K562 (cell line): ENCODE measurements around the gene FXYD4. TPM values are rescaled to one million over a fixed set of nuclear protein-coding genes. Genes with fewer than 3 reads are reported as not detected.

Experiments
- ATAC-seq: fragments of 200-7000 bp; cut with Tn5 transposase; 3 replicates; pipeline ENCODE4 v1.9.1; 2020; ENCODE audit warnings: moderate library complexity
- BruUV-seq: library from RNA; stranded (reverse); fragments of 400-500 nt; replicated peaks from 2 replicates; lab custom pipeline; 2021; lab: Mats Ljungman, UMichigan
- CTCF ChIA-PET: fragments of 300-600 bp; formaldehyde crosslinking; extraction: SDS; loops from one replicate; lab custom pipeline; 2021; ENCODE audit warnings: low intra/inter-chr PET ratio; lab: Yijun Ruan, JAX
- POLR2A ChIA-PET: fragments of 300-600, 350-650 bp; sonication (Branson Sonifier 250); formaldehyde crosslinking; extraction: SDS; loops from one replicate; lab custom pipeline; 2021; ENCODE audit warnings: antibody characterized with exemption, inconsistent platforms; lab: Yijun Ruan, JAX
- DNase-seq, 4 experiments: peaks; one replicate each; pipeline versions ENCODE4 v3.0.0 to v3.0.0-alpha.2; 2011 to 2018; ENCODE audit warnings: low spot score in 3 of 4, mixed read lengths in 3 of 4; ENCODE audit errors: extremely low read depth in 1 of 4
- FAIRE-seq: peaks from 2 replicates; lab custom pipeline; 2011; peaks lifted over from hg19 to GRCh38; lab: Jason Lieb, UNC
- H2AFZ ChIP-seq: 2 replicates; pipeline ENCODE4 v1.6.0; 2011; ENCODE audit warnings: low read depth, low read length, control low read depth, inconsistent platforms
- H3K27ac ChIP-seq: fragments of 200-600 bp; 3 replicates; pipeline ENCODE4 v1.8.0; 2011; ENCODE audit warnings: low read depth, mild to moderate bottlenecking, control low read depth, inconsistent platforms, low read length, moderate library complexity, mixed read lengths; ENCODE audit errors: extremely low read depth
- H3K27me3 ChIP-seq, 2 experiments: fragments of 300-600 bp in 1 of 2; 2 replicates in 1 of 2; 3 replicates in 1 of 2; pipeline versions ENCODE4 v1.6.0 to v1.8.0; 2011; ENCODE audit warnings: inconsistent platforms in 2 of 2, low read length in 2 of 2, mild to moderate bottlenecking in 1 of 2, mixed read lengths in 1 of 2, moderate library complexity in 1 of 2; ENCODE audit not compliant: control insufficient read depth in 2 of 2, insufficient read depth in 2 of 2
- H3K36me3 ChIP-seq: fragments of 300-600 bp; 3 replicates; pipeline ENCODE4 v1.8.0; 2011; ENCODE audit warnings: mild to moderate bottlenecking, low read length, inconsistent platforms; ENCODE audit not compliant: control insufficient read depth, insufficient read depth
- H3K4me1 ChIP-seq, 2 experiments: fragments of 200-600 bp in 1 of 2; replicated peaks in 1 of 2; 2 replicates in 1 of 2; 3 replicates in 1 of 2; pipeline versions ENCODE4 v1.5.1 to v1.8.0; 2011; ENCODE audit warnings: inconsistent platforms in 2 of 2, low read length in 2 of 2, mild to moderate bottlenecking in 1 of 2, mixed read lengths in 1 of 2, moderate library complexity in 1 of 2; ENCODE audit not compliant: control insufficient read depth in 2 of 2, insufficient read depth in 2 of 2
- H3K4me2 ChIP-seq: 2 replicates; pipeline ENCODE4 v1.6.1; 2011; ENCODE audit warnings: low read length, control low read depth, inconsistent platforms, mixed read lengths; ENCODE audit not compliant: insufficient read depth
- H3K4me3 ChIP-seq: fragments of 200-600 bp; sonication (generic), shearing (Covaris generic); 2 replicates; pipeline ENCODE4 v1.5.1; 2016; ENCODE audit warnings: control low read depth, inconsistent platforms
- H3K79me2 ChIP-seq: fragments of 200-600 bp; 3 replicates; pipeline ENCODE4 v1.8.0; 2011; ENCODE audit warnings: low read length, inconsistent platforms; ENCODE audit not compliant: control insufficient read depth, insufficient read depth
- H3K9ac ChIP-seq, 2 experiments: 2 replicates each; pipeline versions ENCODE4 v1.6.0 to v1.6.1; 2011; ENCODE audit warnings: low read depth in 2 of 2, low read length in 2 of 2, control low read depth in 1 of 2, inconsistent platforms in 1 of 2, mild to moderate bottlenecking in 1 of 2, mixed read lengths in 1 of 2; ENCODE audit not compliant: insufficient read depth in 1 of 2
- H3K9me1 ChIP-seq: one replicate; pipeline ENCODE4 v1.6.0; 2011; ENCODE audit warnings: inconsistent platforms, mild to moderate bottlenecking, low read length, moderate library complexity; ENCODE audit not compliant: control insufficient read depth, insufficient read depth
- H3K9me3 ChIP-seq: replicated peaks from 2 replicates; pipeline ENCODE4 v1.5.1; 2011; ENCODE audit warnings: low read depth, low read length, inconsistent platforms; ENCODE audit not compliant: control insufficient read depth, insufficient read depth
- H4K20me1 ChIP-seq: replicated peaks from 2 replicates; pipeline ENCODE4 v1.6.1; 2011; ENCODE audit warnings: low read length, inconsistent platforms, mixed read lengths; ENCODE audit not compliant: control insufficient read depth, insufficient read depth
- CREM ChIP-seq: IDR thresholded peaks from 2 replicates; pipeline ENCODE4 v1.6.1; 2014; ENCODE audit warnings: antibody characterized with exemption, low read depth
- GABPA ChIP-seq: fragments of 200-800 bp; sonication (Bioruptor generic); conservative IDR thresholded peaks from 2 replicates; pipeline ENCODE4 v1.6.1; 2016; ENCODE audit warnings: low read depth, missing genetic modification characterization, missing compliant biosample characterization
- GATA2 ChIP-seq: sonication (generic); formaldehyde crosslinking; IDR thresholded peaks from 2 replicates; pipeline ENCODE4 v1.4.0; 2020; ENCODE audit warnings: mild to moderate bottlenecking, missing genetic modification reagents
- HMG20B ChIP-seq: fragments of 250-450 bp; sonication (Bioruptor Pico); IDR thresholded peaks from 2 replicates; pipeline ENCODE4 v1.5.0; 2021; ENCODE audit warnings: mild to moderate bottlenecking
- HNRNPH1 ChIP-seq: fragments of 200-400 bp; formaldehyde crosslinking; optimal IDR thresholded peaks from 2 replicates; pipeline ENCODE3; 2017; ENCODE audit warnings: low read depth, mild to moderate bottlenecking, low read length, moderate library complexity
- NFIC ChIP-seq: fragments of 450-650 bp; IDR thresholded peaks from 2 replicates; pipeline ENCODE4 v1.6.1; 2017; ENCODE audit warnings: mild to moderate bottlenecking, inconsistent platforms
- TEAD4 ChIP-seq, 2 experiments: sonication (generic) in 1 of 2; formaldehyde crosslinking in 1 of 2; IDR thresholded peaks; 2 replicates each; pipeline versions ENCODE4 v1.6.1 to v1.8.0; 2012 to 2022; ENCODE audit warnings: borderline replicate concordance in 1 of 2, inconsistent platforms in 1 of 2, low read length in 1 of 2, mild to moderate bottlenecking in 1 of 2, missing genetic modification reagents in 1 of 2
- ZFX ChIP-seq: sonication (generic); formaldehyde crosslinking; IDR thresholded peaks from 2 replicates; pipeline ENCODE4 v1.8.0; 2022; ENCODE audit warnings: mild to moderate bottlenecking, missing genetic modification reagents, moderate library complexity
- ZNF24 ChIP-seq: fragments of 450-650 bp; IDR thresholded peaks from 2 replicates; pipeline ENCODE4 v1.6.1; 2016
- ZNF347 ChIP-seq: fragments of 450-650 bp; formaldehyde crosslinking; IDR thresholded peaks from 2 replicates; pipeline ENCODE4 v1.4.0; 2020; ENCODE audit warnings: low read depth, mild to moderate bottlenecking, moderate library complexity
- WGBS: fragments of 100-300 bp; shearing (Covaris generic); methylation state at CpG from one replicate; pipeline ENCODE4 v1.1.6; 2016; ENCODE audit warnings: low coverage, mixed read lengths; ENCODE audit not compliant: insufficient coverage; ENCODE audit errors: missing lambda C conversion rate; 5-methylcytosine and 5-hydroxymethylcytosine counted together
- in situ Hi-C: fragments of 300-500 bp; cut with MboI; formaldehyde crosslinking; loops from 4 replicates; pipeline ENCODE4 v1.15.0; 2018; ENCODE audit warnings: inconsistent platforms, mixed read lengths
- intact Hi-C: fragments of 100-400 bp; cut with micrococcal nuclease; formaldehyde crosslinking; loops from 2 replicates; pipeline ENCODE4 v1.14.2; 2022
- polyA plus RNA-seq, 8 experiments: library from polyadenylated mRNA; depleted of rRNA in 4 of 8; stranded (reverse) in 5 of 8; unstranded in 3 of 8; fragments of >200 nt; fragmentation: Nextera tagmentation in 2 of 8; fragmentation: Illumina TruSeq in 1 of 8; extraction: Ambion mirVana in 2 of 8; extraction: Trizol in 1 of 8; gene quantifications; 2 replicates each; pipeline versions ENCODE4 v1.2.1 to v1.2.3, GENCODE V29; 2011 to 2014; ENCODE audit warnings: inconsistent platforms in 1 of 8, missing spikeins in 1 of 8
- total RNA-seq, 7 experiments: library from RNA; depleted of rRNA in 6 of 7; stranded (reverse); fragments of >200 nt in 6 of 7; fragmentation: Illumina TruSeq in 2 of 7; extraction: Trizol in 2 of 7; gene quantifications; 2 replicates each; pipeline versions ENCODE4 v1.2.1 to v1.2.3, GENCODE V29; 2011 to 2021; ENCODE audit warnings: low replicate concordance in 1 of 7
- TF ChIP-seq, protein P1 (sequence below): fragments of 250-450 bp; sonication (Bioruptor Pico); IDR thresholded peaks from 2 replicates; pipeline ENCODE4 v1.5.0; 2022; ENCODE audit warnings: mild to moderate bottlenecking
- TF ChIP-seq, protein P2 (sequence below), 3 experiments: fragments of 200-800 bp in 1 of 3; sonication (Bioruptor generic) in 1 of 3; sonication (generic) in 1 of 3; formaldehyde crosslinking in 1 of 3; IDR thresholded peaks; 2 replicates each; pipeline versions ENCODE4 v1.6.1 to v1.8.0; 2016 to 2022; ENCODE audit warnings: mild to moderate bottlenecking in 2 of 3, missing compliant biosample characterization in 2 of 3, missing genetic modification characterization in 2 of 3, missing genetic modification reagents in 1 of 3
- TF ChIP-seq, protein P3 (sequence below), 3 experiments: IDR thresholded peaks in 2 of 3; conservative IDR thresholded peaks in 1 of 3; 2 replicates each; pipeline ENCODE4 v1.5.1; 2011 to 2012; ENCODE audit warnings: low read length in 3 of 3, mild to moderate bottlenecking in 3 of 3, control low read depth in 2 of 3, improper control_type of control experiment in 1 of 3, inconsistent platforms in 1 of 3, low read depth in 1 of 3, mixed read lengths in 1 of 3, moderate library complexity in 1 of 3; ENCODE audit not compliant: insufficient read depth in 2 of 3

Gene FXYD4
- total and polyA plus RNA-seq, 9 of the 15 experiments (the other 6 are each of a cell fraction or from before 2014, with no cell fraction given) = not detected

DNA sequence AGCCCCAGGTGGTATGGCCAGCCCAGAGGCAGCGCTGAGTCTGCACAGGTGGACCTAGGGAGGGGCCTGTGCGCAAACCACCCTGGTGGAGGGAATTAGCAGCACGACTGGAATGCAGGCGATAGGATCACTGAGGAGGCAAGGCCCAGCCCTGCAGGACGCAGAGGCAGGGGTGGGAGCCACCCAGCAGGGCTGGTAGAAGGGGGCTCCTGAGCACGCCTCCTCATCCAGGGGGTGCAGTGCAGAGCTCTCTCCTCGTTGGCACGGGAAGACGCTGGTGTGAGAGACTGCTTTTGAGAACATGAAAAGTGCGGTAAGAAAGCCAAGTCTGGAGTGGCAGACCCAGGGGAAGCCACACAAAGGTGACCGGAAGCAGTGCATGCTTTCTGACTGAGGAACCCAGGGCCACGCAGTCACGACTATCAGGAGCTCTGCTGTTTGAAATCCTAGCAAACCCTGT lies 6.0 kb downstream of the FXYD4 start (continued):
- no peak for TF ChIP-seq ZNF347 (CRISPR knock-in tag)
- peak; percentile 50; the same call in 1 of the 2 replicates for TF ChIP-seq GATA2 (CRISPR knock-in tag)
- peak; percentile 37; the same call in 1 of the 2 replicates for TF ChIP-seq ZFX (CRISPR knock-in tag)
- TF ChIP-seq HMG20B (CRISPR knock-in tag) = no peak
- TF ChIP-seq, all 486 proteins: peak for 18

DNA sequence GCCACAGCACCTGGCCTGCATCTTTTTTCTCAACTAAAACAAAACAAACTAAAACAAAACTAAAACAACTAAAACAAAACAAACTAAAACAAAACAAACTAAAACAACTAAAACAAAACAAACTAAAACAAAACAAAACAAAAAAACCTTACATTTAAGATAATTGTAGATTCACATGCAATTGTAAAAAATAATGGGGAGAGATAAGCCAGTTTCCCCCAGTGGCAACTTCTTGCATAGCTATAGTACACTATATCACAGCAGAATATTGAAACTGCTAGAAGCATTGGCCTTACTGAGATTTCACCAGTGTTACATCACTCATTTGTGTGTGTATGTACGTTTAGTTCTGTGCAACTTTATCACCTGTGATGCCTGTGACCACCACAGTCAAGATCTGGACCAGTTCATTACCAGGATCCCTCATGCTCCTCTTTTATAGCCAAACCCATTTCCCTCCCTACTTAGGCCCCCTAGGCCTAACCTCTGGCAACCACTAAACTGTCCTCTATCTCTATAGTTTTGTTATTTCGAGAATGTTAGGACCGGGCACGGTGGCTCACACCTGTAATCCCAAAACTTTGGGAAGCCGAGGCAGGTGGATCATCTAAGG lies 9.3 kb downstream of the FXYD4 start:
- Histone ChIP-seq H3K9me1 (peaks cover 3% of the 10 kb centered on the region), H3K4me1 (peaks cover 13 to 16% of the 10 kb centered on the region in 2 experiments; a peak in 4 of 5 replicates), H4K20me1 (peaks cover 3% of the 10 kb centered on the region), H3K79me2 (no peaks in the 10 kb centered on the region), H3K4me3 (no peak overlapping the region), H3K27me3 (no peaks in the 10 kb centered on the region), H3K27ac (no peak overlapping the region), H2AFZ (peak overlapping the region; percentile 0; the same call in 1 of the 2 replicates), H3K9me3 (no peaks in the 10 kb centered on the region), H3K4me2 (no peak overlapping the region), H3K36me3 (peaks cover 11% of the 10 kb centered on the region; the same call in 1 of the 3 replicates), H3K9ac (no peak overlapping the region)
- DNase-seq (peak in 2 of 4 experiments; percentile 45 to 50), FAIRE-seq (peak; percentile 57), ATAC-seq (peak; percentile 75)
- WGBS = 35% methylated on average over 5 of the region's 5 CpGs
- intact Hi-C loops = no loop called here
- ChIA-PET POLR2A (interaction anchor here (1.2 to 9.4 kb wide), 4 partner anchors 10 to 27 kb away, joined by 3 to 73 read pairs (median 18); partner anchors contain the start of gene FXYD4), CTCF (interaction anchor here (0.7 kb wide), 1 partner anchor 37 kb away, joined by 3 read pairs; no protein-coding TSS in a partner anchor)
- in situ Hi-C loops = no loop called here
- BruUV-seq = no TSS peak
- TF ChIP-seq NFIC (no peak), TEAD4 (IDR thresholded peaks at IDR 0.05; ENCODE audit: low read length) (peak; percentile 33; the same call in 1 of the 2 replicates), TEAD4 (CRISPR knock-in tag; IDR thresholded peaks at IDR 0.05; ENCODE audit: borderline replicate concordance) (no peak), ZNF24 (peak; percentile 67; the same call in 1 of the 2 replicates), GABPA (tag) (peak; percentile 16; the same call in 1 of the 2 replicates), CREM (0 out of 2 replicates have a peak, but pooled peaks have one; percentile 11), HNRNPH1 (no peak)
- TF ChIP-seq, protein P1, sequence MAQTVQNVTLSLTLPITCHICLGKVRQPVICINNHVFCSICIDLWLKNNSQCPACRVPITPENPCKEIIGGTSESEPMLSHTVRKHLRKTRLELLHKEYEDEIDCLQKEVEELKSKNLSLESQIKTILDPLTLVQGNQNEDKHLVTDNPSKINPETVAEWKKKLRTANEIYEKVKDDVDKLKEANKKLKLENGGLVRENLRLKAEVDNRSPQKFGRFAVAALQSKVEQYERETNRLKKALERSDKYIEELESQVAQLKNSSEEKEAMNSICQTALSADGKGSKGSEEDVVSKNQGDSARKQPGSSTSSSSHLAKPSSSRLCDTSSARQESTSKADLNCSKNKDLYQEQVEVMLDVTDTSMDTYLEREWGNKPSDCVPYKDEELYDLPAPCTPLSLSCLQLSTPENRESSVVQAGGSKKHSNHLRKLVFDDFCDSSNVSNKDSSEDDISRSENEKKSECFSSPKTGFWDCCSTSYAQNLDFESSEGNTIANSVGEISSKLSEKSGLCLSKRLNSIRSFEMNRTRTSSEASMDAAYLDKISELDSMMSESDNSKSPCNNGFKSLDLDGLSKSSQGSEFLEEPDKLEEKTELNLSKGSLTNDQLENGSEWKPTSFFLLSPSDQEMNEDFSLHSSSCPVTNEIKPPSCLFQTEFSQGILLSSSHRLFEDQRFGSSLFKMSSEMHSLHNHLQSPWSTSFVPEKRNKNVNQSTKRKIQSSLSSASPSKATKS (CRISPR knock-in tag) = no peak
- TF ChIP-seq, protein P2, sequence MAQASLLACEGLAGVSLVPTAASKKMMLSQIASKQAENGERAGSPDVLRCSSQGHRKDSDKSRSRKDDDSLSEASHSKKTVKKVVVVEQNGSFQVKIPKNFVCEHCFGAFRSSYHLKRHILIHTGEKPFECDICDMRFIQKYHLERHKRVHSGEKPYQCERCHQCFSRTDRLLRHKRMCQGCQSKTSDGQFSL (CRISPR knock-in tag; IDR thresholded peaks at IDR 0.05) = no peak
- TF ChIP-seq, protein P2 (tag; IDR thresholded peaks at IDR 0.05) = no peak
- TF ChIP-seq, protein P3, sequence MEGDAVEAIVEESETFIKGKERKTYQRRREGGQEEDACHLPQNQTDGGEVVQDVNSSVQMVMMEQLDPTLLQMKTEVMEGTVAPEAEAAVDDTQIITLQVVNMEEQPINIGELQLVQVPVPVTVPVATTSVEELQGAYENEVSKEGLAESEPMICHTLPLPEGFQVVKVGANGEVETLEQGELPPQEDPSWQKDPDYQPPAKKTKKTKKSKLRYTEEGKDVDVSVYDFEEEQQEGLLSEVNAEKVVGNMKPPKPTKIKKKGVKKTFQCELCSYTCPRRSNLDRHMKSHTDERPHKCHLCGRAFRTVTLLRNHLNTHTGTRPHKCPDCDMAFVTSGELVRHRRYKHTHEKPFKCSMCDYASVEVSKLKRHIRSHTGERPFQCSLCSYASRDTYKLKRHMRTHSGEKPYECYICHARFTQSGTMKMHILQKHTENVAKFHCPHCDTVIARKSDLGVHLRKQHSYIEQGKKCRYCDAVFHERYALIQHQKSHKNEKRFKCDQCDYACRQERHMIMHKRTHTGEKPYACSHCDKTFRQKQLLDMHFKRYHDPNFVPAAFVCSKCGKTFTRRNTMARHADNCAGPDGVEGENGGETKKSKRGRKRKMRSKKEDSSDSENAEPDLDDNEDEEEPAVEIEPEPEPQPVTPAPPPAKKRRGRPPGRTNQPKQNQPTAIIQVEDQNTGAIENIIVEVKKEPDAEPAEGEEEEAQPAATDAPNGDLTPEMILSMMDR (IDR thresholded peaks at IDR 0.05 in 2 of 3, conservative IDR thresholded peaks at IDR 0.05 in 1 of 3; ENCODE audit: insufficient read depth in 2 of 3, low read depth in 1 of 3, low read length in 3 of 3) = peak in 2 of 3 experiments; percentile 49 to 51; a peak in 3 of 6 replicates
